ENCODE results near the gene ANKRD52. TPM values are rescaled to one million over a fixed set of nuclear protein-coding genes. Genes with fewer than 3 reads are reported as not detected.

The ANKRD52 gene
- total RNA-seq, 1 donor from 2014 or later = 68.0 TPM

DNA sequence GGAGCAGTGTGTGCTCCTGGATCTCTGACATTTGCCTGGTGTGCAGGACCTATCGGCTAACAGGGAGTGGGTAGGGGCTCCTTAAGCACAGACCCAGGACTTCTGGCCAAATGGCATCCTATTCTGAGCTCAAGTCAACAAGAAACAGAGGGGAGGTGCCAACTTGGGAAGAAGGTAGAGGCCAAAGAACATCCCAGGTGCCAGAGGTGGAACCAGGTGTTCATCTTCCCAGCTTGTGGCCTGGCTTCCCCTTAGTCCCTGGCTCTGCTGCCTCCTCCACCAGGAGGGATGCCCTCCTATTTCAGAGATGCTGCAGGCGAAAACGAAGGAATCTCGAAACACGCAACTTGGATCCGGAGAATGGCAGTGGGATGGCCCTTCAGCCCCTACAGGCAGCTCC, 22.1 kb downstream of the ANKRD52 start:
- no peak for DNase-seq (ENCODE audit: low read depth, low spot score)
- no peak overlapping the region for H3K4me3 Mint-ChIP-seq
- H3K27me3 Mint-ChIP-seq (ENCODE audit: low read depth) = no peaks in the 10 kb centered on the region
- H3K36me3 Mint-ChIP-seq (ENCODE audit: low read depth) = peaks cover 2% of the 10 kb centered on the region
- H3K4me1 Mint-ChIP-seq = peaks cover 4% of the 10 kb centered on the region
- TF ChIP-seq, protein P1, sequence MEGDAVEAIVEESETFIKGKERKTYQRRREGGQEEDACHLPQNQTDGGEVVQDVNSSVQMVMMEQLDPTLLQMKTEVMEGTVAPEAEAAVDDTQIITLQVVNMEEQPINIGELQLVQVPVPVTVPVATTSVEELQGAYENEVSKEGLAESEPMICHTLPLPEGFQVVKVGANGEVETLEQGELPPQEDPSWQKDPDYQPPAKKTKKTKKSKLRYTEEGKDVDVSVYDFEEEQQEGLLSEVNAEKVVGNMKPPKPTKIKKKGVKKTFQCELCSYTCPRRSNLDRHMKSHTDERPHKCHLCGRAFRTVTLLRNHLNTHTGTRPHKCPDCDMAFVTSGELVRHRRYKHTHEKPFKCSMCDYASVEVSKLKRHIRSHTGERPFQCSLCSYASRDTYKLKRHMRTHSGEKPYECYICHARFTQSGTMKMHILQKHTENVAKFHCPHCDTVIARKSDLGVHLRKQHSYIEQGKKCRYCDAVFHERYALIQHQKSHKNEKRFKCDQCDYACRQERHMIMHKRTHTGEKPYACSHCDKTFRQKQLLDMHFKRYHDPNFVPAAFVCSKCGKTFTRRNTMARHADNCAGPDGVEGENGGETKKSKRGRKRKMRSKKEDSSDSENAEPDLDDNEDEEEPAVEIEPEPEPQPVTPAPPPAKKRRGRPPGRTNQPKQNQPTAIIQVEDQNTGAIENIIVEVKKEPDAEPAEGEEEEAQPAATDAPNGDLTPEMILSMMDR (conservative IDR thresholded peaks at IDR 0.05) = no peak
- no peak overlapping the region for H3K27ac Mint-ChIP-seq (ENCODE audit: unreplicated experiment)
- H3K9me3 Mint-ChIP-seq = no peaks in the 10 kb centered on the region

DNA sequence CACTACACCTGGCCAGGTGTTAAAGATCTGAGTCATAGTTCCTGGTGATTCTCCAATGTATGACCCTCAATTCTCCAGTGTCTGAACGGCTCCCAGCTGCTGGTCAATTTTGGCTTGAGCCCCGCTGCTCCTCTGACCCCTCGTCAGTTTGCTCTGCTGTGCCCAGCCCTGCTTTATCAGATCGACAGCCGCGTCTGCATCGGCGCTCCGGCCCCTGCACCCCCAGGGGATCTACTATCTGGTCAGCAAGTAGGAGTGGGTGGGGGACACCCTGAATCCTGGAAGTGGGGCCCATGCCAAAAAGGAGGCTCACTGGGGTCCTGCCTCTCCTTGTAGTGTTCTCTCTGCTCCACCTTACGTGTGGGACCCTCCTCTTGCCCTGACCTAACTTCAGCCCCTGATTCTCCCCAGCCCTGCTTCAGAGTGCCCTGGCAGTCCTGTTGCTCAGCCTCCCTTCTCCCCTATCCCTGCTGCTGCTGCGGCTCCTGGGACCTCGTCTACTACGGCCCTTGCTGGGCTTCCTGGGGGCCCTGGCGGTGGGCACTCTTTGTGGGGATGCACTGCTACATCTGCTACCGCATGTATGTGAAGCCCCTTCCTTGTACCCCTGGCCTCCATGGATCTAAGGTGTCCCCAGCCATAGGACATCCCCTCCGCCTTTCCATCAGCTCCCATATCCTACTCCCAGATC, 23.3 kb downstream of the ANKRD52 start:
- DNase-seq (ENCODE audit: low read depth, low spot score) = no peak
- peak overlapping the region; percentile 65 for H3K27ac Mint-ChIP-seq (ENCODE audit: unreplicated experiment)
- no peaks in the 10 kb centered on the region for H3K4me1 Mint-ChIP-seq
- no peaks in the 10 kb centered on the region for H3K9me3 Mint-ChIP-seq
- H3K4me3 Mint-ChIP-seq = peak overlapping the region; percentile 32
- no peaks in the 10 kb centered on the region for H3K27me3 Mint-ChIP-seq (ENCODE audit: low read depth)
- H3K36me3 Mint-ChIP-seq (ENCODE audit: low read depth) = no peaks in the 10 kb centered on the region
- TF ChIP-seq, protein P1 (conservative IDR thresholded peaks at IDR 0.05) = no peak

DNA sequence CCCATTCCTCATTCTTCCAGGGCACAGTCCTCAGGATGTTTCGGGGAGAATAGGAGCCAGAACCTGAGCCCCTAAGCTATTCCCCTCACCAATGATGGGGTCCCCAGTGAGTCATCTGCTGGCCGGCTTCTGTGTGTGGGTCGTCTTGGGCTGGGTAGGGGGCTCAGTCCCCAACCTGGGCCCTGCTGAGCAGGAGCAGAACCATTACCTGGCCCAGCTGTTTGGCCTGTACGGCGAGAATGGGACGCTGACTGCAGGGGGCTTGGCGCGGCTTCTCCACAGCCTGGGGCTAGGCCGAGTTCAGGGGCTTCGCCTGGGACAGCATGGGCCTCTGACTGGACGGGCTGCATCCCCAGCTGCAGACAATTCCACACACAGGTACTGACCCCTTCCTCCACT, 27.0 kb downstream of the ANKRD52 start:
- DNase-seq (ENCODE audit: low read depth, low spot score) = no peak
- H3K4me1 Mint-ChIP-seq = no peaks in the 10 kb centered on the region
- no peaks in the 10 kb centered on the region for H3K36me3 Mint-ChIP-seq (ENCODE audit: low read depth)
- TF ChIP-seq, protein P1 (conservative IDR thresholded peaks at IDR 0.05) = no peak
- no peak overlapping the region for H3K27ac Mint-ChIP-seq (ENCODE audit: unreplicated experiment)
- H3K27me3 Mint-ChIP-seq (ENCODE audit: low read depth) = no peaks in the 10 kb centered on the region
- H3K4me3 Mint-ChIP-seq = no peak overlapping the region
- H3K9me3 Mint-ChIP-seq = no peaks in the 10 kb centered on the region

DNA sequence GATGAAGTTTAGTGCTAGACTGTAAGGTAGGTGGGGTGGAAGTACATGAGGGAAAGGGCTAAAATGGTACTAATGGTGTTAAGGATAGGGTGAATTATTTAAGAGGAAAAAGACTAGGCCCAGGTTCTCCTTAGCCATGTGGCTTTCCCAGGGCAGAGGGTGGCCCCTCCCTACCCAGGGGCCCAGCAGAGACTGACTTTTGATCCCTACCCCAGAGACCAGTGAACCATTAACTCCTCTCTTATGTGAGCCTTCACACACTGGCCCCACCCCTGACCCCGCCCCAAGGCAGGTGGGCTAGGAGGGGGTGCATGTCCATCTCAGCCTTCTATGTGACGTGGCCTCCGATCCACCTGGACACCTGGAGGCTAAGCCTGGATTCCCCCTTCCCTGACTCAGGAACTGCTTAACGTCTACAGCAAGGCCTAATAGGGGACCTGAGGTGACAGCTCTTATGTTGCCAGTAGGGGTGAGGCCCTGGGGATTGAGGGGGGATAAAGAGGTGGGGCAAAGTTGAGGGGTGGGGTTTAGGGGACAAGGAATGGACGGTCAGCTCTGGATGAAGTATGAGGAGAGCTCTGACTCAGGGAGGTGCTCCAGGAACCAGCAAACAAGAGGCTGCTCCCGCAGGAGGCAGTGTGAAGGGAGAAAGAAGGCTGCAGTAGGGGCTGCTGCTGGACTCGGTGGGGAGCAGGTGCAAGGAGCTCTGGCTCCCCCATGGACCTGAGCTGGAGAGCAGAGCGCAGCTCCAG, 27.6 kb downstream of the ANKRD52 start:
- H3K27ac Mint-ChIP-seq (ENCODE audit: unreplicated experiment) = peak overlapping the region; percentile 45
- DNase-seq (ENCODE audit: low read depth, low spot score) = no peak

DNA sequence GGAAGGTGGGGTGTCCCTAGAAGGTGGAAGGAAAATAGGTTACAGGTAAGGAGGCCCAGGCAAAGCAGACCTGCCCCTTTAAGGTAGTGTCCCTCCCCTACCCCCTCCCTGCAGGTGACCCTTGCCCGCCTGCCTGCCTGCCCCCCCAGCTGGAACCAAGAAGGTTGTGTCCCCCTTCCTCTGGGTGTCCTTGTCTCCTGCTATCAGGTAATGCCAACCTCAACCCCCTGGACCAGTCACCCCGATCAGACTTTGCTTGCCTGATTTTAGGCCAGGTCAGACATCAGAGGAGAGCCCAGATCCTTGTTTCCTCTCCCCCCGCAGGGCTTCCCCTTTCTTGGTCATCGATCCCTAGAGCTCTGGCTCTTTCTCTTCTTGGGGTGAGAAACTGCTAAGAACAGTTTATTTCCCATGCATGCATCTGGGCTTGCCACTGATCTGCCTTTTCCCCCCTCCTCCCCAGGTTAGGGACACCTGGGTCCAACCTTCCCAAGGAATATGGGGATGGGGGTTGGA, 28.2 kb downstream of the ANKRD52 start, which contains the start of gene SLC39A5:
Gene SLC39A5, plus strand, starts transcription at position 136 of the 516 bp plus-strand sequence. CDS start 1,224 bp downstream, outside the sequence.
- peak within 1 kb of the TSS; percentile 31 for H3K4me3 Mint-ChIP-seq
- no peaks in the 10 kb centered on the region for H3K36me3 Mint-ChIP-seq (ENCODE audit: low read depth)
- no peak for DNase-seq (ENCODE audit: low read depth, low spot score)
- no peaks in the 10 kb centered on the region for H3K27me3 Mint-ChIP-seq (ENCODE audit: low read depth)
- no peaks in the 10 kb centered on the region for H3K9me3 Mint-ChIP-seq
- peak within 1 kb of the TSS; percentile 45 for H3K27ac Mint-ChIP-seq (ENCODE audit: unreplicated experiment)
- TF ChIP-seq, protein P1 (conservative IDR thresholded peaks at IDR 0.05) = no peak
- H3K4me1 Mint-ChIP-seq = peaks cover 7% of the 10 kb centered on the region

More for the DNA sequence above, 27.6 kb downstream of the ANKRD52 start:
- Mint-ChIP-seq H3K4me1 (peaks cover under 1% of the 10 kb centered on the region), H3K9me3 (no peaks in the 10 kb centered on the region), H3K36me3 (ENCODE audit: low read depth) (no peaks in the 10 kb centered on the region), H3K4me3 (peak overlapping the region; percentile 31), H3K27me3 (ENCODE audit: low read depth) (no peaks in the 10 kb centered on the region)
- TF ChIP-seq, protein P1 (conservative IDR thresholded peaks at IDR 0.05) = no peak
